SH-SY5Y (cell line): ENCODE measurements around the gene FLOT1.

Source experiments
- GATA2 ChIP-seq: IDR thresholded peaks from 2 replicates; pipeline ENCODE4 v1.6.1; 2011; ENCODE audit warnings: mild to moderate bottlenecking, low read depth, low read length
- GATA3 ChIP-seq: IDR thresholded peaks from 2 replicates; pipeline ENCODE4 v1.6.1; 2011; ENCODE audit warnings: low read depth, mild to moderate bottlenecking, low read length, moderate library complexity

- no peak for TF ChIP-seq GATA2
- TF ChIP-seq GATA3 = no peak
Measured at GRCh38 chr6:30703011-30703410, 39.5 kb downstream of the FLOT1 start.
